22Rv1 (cell line): ENCODE data around the gene AGAP3.

ENCODE experiments used
- CTCF ChIP-seq: fragments of 450-650 bp; IDR thresholded peaks from 2 replicates; pipeline ENCODE4 v1.5.1; 2017; ENCODE audit warnings: mild to moderate bottlenecking
- ZFX ChIP-seq: fragments of 450-650 bp; IDR thresholded peaks from 2 replicates; pipeline ENCODE4 v1.6.1; 2017; ENCODE audit warnings: antibody characterized with exemption, borderline replicate concordance

- no peak for TF ChIP-seq CTCF
- TF ChIP-seq ZFX, result no peak
Measured at GRCh38 chr7:151186640-151187408, 100.5 kb downstream of the AGAP3 start, which contains the start of gene ASB10.
